ENCODE results near the gene ZNF433.

Gene ZNF433

DNA sequence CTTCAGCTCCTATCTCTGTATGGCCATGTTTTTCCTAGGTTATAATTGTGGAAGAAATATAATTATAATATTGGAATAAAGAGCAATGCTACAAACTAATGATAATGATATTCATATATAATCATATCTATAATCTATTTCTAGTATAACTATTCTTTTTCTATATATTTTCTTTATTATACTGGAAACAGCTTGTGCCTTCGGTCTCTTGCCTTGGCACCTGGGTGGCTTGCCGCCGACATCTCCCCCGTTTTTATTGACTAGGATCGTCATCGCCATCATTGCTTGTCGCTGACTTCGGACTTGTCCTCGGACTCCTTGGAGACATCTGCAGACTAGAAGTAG lies 46.4 kb downstream of the ZNF433 start:
- no peak for DNase-seq (ENCODE audit: low spot score)

DNA sequence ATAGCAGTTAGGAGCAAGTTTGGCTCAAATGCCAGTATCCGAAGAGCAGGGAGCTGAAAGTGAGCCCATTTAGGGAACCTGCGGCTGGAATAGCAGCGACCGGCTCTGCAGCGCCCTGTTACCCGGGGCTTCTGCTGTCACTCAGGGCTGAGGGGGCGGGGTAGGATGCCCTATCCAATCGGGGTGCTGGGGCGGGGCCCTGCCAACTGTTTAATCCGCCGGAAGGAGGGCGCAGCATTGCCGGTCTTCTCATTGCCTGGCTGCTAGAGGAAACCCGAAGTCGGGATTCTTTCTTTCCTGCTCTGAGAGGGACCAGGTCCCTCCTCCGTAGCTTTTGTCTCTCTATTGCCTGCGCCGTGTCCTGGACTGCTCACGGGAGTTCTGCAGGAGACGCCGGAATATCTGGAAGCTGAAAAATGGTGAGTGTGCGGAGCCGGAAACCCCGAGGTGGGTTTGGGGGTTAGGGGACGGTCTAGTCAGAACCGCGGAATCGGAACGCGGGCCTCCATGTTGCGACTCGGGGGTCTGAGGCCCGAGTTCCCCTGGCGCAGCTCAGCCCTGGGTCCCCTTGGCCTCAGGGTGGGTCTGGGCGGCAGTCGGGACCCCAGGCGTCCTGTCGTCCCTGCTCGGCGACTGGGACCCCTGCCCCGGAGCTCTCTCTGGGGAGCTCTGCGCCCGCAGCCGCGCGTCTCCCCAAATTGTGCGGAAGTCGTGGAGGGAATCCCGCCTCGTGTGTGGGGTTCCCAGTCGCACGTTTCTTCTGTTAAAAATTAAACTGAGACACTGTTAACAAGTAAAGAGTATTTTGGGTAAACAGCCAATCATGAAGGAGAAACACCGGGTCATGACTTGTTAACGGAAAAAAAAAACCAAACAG lies 47.8 kb downstream of the ZNF433 start:
- DNase-seq (ENCODE audit: low spot score) = peak; percentile 89

DNA sequence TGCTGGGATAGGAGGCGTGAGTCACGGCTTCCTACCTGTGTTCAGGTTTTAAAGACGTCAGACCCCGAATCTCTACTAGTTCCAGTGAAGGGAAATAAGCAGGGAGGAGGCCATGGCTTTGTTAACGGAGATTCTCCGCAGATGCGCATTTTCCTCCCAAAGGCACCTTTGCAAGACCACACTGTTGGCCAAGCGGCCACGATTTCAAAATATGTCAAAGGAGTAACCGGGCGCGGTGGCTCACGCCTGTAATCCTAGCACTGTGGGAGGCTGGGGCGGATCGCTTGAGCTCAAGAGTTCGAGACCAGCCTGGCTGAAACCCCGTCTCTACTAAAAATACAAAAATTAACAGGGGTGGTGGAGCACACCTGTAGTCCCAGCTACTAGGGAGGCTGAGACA lies 48.7 kb downstream of the ZNF433 start:
- no peak for DNase-seq (ENCODE audit: low spot score)

DNA sequence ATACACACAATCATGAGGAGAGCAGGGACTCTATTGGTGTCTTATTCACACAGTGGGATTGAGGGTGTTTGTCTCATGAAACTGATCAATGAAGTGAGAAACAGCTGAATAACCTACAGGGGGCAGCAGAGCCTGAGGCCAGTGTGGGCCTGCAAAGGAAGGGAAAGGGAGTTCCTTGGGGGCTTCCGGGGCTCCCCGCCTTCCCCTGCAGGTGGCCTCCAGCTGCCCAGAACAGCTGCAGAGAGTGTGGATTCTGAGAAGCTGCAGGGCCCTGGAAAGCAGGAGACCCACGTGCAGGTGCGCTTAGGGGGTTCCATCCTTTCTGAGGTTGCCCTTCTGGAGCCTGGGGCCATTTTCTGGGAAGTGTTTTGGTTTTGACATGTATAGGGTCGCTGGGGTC lies 50.5 kb downstream of the ZNF433 start:
- no peak for DNase-seq (ENCODE audit: low spot score)

DNA sequence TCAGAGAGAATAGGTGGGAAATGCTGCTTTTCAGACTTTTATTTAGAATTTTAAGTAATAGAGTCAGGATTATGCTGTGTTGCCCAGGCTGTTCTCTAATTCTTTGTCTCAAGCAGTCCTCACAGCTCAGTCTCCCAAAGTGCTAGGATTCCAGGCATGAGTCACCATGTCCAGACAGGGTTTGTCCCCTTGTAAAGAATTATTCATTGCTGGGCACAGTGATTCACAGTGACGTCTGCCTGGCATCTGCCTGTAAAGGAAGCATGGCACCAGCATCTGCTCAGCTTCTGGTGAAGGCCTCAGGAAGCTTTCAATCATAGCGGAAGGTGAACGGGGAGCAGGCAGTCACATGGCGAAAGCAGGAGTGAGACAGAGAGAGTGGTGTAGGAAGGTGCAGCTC lies 53.0 kb downstream of the ZNF433 start:
- DNase-seq (ENCODE audit: low spot score) = no peak

DNA sequence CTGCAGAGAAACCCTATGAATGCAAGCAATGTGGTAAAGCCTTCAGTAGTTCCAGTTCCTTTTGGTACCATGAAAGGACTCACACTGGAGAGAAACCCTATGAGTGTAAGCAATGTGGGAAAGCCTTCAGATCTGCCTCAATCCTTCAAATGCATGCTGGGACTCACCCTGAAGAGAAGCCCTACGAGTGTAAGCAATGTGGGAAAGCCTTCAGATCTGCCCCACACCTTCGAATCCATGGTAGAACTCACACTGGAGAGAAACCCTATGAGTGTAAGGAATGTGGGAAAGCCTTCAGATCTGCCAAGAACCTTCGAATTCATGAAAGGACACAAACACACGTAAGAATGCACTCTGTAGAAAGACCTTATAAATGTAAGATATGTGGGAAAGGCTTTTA lies 56.0 kb downstream of the ZNF433 start:
- no peak for DNase-seq (ENCODE audit: low spot score)

DNA sequence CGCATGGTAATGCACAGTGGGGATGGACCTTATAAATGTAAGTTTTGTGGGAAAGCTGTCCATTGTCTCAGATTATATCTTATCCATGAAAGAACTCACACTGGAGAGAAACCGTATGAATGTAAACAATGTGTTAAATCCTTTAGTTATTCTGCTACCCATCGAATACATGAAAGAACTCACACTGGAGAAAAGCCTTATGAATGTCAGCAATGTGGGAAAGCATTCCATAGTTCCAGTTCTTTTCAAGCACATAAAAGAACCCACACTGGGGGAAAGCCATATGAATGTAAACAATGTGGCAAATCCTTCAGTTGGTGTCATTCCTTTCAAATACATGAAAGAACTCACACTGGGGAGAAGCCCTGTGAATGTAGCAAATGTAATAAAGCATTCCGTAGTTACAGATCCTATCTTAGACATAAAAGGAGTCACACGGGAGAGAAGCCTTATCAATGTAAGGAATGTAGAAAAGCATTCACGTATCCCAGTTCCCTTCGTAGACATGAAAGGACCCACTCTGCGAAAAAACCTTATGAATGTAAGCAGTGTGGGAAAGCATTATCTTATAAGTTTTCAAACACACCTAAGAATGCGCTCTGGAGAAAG lies 56.9 kb downstream of the ZNF433 start:
- no peak for DNase-seq (ENCODE audit: low spot score)

DNA sequence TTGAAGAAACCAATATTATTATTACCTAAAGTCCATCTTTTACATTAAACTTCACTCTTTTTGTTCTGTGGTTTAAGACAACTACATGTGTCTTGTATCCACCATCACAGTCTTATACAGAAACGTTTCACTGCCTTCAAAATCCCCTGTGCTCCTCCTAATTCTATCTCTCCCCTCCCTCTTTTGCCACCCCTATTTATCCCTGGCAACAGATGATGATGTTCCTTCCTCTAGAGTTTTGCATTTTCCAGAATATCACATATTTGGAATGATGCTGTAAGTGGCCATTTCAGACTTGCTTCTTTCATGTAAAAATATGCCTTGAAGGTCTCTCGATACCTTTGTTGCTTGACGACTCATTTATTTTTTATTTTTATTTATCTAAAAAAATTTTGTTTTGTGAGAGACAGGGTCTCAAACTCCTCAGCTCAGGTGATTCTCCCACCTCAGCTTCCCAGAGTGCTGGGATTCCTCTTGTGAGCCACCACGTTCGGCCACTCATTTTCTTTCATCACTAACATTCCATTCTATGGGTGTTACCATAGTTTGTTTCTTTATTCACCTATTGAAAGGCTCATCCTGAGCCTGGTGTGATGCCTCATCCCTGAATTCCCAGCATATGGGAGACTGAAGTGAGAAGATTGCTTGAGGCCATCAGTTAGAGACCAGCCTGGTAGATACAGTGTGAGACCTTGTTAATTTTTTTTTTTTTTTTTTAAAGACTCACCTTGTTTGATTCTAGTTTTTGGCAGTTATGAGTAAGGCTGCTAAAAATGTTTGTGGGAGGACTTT lies 62.3 kb downstream of the ZNF433 start:
- no peak for DNase-seq (ENCODE audit: low spot score)

DNA sequence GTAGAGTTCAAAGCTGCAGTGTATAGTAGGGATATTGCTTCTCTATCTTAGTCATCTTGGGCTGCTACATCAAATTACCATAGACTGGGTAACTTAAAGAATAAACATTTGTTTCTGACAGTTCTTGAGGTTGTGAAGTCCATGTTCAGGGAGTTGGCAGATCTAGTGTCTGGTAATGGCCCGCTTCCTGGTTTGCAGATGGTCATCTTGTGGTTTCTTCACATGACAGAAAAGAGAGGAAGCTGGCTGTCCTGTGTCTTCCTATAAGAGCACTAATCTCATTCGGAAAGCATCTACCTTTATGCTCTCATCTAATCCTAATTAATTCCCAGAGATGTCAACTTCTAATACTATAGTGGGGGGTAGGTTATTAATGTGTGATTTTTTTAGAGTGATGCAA lies 64.4 kb downstream of the ZNF433 start:
- DNase-seq (ENCODE audit: low spot score) = no peak

DNA sequence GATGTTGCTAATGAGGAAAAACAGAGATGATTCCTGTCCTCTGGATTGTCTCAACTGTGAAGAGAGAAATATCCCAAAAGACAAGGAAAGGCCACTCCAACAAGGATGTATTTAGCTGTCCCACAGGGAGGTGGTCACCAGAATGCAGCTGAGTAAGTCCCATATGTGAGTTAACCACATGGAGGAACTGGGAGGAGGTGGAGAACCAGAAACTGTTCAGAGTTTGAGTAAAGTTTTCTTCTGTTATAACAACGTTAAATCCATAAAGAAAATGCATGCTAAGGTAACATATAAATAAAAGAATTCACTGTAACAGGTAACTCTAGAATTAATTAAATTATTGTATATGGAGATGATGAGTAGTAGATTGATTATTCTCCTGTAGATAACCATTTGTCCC lies 65.3 kb downstream of the ZNF433 start:
- no peak for DNase-seq (ENCODE audit: low spot score)

DNA sequence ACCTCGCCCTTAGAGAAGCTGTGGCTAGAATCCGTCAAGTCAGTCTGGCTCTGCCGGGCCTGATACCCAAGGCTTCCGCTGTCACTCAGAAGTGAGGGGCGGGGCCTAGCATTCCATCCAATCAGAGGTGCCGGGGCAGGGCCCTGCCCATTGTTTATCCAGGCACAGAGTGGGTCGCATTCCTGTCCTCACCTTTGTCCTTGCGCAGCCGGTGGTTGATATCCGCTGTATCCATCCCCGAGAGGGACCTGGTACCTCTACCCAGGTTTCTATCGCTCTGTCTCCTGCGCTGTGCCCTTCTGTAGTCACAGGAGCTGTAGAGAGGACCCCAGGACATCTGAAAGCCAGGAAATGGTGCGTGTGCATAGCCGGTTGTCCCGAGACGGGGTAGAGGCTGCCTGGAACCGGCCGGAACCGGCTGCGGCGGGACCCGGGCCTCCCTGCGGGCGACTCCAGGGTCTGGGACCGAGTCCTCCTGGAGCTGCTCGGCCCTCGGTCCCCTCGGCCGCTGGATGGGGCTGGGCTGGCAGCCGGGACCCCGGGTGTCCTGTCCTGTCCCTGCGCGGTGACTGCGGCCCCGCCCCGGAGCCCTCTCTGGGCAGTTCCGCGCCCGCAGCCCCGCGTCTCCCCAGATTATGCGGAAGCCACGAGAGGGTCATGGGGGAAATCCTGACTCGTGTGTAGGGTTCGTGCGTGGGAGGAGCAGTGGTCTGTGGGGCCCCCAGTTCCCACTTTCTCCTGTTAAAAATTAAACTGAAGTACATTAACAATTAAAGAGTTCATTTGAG lies 70.4 kb downstream of the ZNF433 start, which contains the start of gene ZNF763:
TSS of gene ZNF763 (plus strand) at position 183 of the 788 bp plus-strand sequence. CDS start at position 352, 169 bp downstream.
- DNase-seq (ENCODE audit: low spot score) = peak; percentile 91

Measured in CD4-positive, alpha-beta T cell treated with Interleukin-2 at 100 ng/mL for 4 hours (primary cell).